Fibroblast of villous mesenchyme (primary cell): ENCODE measurements around the gene BMP10. TPM values are rescaled to one million over a fixed set of nuclear protein-coding genes. Genes with fewer than 3 reads are reported as not detected.
A peak's percentile ranks its signal among the peaks of the same experiment; 100 is the strongest.

Experiments
- DNase-seq: peaks from one replicate; pipeline ENCODE4 v3.0.0-alpha.2; 2010; ENCODE audit warnings: low read depth
- H3K4me3 ChIP-seq: 2 replicates; pipeline ENCODE4 v1.5.1; 2011; ENCODE audit warnings: low read depth, mild to moderate bottlenecking, low read length
- total RNA-seq: library from RNA; depleted of rRNA; stranded (reverse); fragments of >200 nt; gene quantifications from 2 replicates; pipeline ENCODE4 v1.2.3, GENCODE V29; 2012
- TF ChIP-seq, protein P1 (sequence below): IDR thresholded peaks from 2 replicates; pipeline ENCODE4 v1.5.1; 2012; ENCODE audit warnings: low read depth, mild to moderate bottlenecking, low read length; ENCODE audit not compliant: insufficient read depth

The BMP10 gene
- total RNA-seq, 1 donor: not detected

DNA sequence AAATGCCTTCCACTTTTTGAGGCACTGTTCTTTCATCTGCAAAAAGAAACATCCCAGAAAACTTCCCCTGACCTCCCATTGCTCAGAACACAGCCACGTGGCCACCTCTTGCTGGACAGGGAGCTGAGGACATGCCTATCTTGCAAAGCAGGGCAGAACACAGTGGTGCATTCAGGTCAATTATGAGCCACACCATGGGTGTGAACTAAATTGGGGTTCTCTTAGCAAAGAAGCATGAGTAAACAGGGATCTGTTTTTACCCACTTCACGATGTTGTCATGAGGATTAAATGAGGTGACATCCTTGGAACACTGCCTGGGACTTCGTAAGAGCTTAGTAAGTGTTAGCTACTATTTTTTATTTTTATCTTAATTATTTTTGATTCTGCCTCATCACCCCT, 25.1 kb downstream of the BMP10 start:
- H3K4me3 ChIP-seq: no peak overlapping the region
- TF ChIP-seq, protein P1, sequence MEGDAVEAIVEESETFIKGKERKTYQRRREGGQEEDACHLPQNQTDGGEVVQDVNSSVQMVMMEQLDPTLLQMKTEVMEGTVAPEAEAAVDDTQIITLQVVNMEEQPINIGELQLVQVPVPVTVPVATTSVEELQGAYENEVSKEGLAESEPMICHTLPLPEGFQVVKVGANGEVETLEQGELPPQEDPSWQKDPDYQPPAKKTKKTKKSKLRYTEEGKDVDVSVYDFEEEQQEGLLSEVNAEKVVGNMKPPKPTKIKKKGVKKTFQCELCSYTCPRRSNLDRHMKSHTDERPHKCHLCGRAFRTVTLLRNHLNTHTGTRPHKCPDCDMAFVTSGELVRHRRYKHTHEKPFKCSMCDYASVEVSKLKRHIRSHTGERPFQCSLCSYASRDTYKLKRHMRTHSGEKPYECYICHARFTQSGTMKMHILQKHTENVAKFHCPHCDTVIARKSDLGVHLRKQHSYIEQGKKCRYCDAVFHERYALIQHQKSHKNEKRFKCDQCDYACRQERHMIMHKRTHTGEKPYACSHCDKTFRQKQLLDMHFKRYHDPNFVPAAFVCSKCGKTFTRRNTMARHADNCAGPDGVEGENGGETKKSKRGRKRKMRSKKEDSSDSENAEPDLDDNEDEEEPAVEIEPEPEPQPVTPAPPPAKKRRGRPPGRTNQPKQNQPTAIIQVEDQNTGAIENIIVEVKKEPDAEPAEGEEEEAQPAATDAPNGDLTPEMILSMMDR: no peak
- DNase-seq: no peak

DNA sequence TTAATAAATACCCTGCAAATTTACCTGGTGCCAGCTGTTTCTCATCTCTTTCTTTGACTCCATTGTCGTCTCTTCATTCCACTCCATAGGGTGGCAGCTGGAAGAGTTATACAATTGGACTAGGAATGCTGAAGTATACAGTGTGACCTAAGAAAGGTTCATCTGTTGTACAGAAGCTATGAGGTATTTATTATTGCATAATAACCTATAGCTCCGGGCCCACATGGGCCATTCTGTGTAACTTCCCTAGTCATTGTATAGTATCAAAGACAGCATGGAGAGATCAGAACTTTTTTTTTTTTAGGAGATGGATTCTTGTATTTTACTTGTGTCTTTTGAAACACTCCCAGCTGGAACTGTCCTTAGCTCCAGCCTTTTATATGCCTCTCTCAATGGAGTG, 26.2 kb downstream of the BMP10 start:
- H3K4me3 ChIP-seq: no peak overlapping the region
- DNase-seq: no peak
- TF ChIP-seq, protein P1: no peak

DNA sequence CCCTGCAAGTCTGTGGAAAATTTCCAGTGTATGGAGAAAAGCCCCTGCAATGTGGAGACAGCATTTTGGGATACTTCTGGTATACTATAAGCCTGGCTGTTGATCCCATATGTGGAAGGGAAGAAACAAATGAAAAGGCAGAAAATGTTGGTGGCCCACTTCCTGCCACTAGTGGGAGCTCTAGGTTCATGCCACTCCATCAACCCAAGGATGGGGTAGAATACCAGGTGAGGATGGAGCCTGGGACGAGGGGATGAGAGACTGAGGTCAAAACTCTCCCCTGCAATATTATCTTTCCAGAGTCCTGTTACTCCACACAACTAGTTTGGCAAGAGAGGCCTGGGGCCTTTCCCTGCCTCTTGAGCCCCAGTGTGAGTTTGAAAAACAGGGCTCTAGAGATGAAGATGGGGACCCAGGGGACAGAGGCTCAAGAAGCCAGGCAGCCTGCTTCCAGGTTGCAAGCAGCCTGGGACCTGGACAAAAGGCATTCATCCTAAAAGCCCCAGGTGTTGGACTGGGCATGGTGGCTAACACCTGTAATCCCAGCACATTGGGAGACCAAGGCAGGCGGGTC, 31.9 kb downstream of the BMP10 start:
- TF ChIP-seq, protein P1: peak; percentile 74
- no peak for DNase-seq
- H3K4me3 ChIP-seq: no peak overlapping the region

DNA sequence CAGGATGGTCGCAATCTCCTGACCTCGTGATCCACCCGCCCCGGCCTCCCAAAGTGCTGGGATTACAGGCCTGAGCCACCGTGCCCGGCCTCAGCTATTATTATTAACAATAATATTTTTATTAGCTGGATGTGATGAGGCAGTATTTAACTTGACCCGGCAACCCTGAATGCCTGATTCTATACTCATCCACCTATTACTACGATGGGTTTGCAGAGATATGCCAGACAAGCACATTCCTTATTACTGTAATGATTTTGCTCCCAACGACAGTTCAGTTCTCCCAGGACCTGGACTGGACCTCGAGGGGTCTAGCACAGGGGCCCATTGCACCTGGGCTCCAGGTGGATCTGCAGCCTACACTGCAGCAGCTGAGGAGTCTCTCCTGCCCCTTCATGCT, 32.6 kb downstream of the BMP10 start:
- no peak overlapping the region for H3K4me3 ChIP-seq
- no peak for DNase-seq
- TF ChIP-seq, protein P1: no peak

DNA sequence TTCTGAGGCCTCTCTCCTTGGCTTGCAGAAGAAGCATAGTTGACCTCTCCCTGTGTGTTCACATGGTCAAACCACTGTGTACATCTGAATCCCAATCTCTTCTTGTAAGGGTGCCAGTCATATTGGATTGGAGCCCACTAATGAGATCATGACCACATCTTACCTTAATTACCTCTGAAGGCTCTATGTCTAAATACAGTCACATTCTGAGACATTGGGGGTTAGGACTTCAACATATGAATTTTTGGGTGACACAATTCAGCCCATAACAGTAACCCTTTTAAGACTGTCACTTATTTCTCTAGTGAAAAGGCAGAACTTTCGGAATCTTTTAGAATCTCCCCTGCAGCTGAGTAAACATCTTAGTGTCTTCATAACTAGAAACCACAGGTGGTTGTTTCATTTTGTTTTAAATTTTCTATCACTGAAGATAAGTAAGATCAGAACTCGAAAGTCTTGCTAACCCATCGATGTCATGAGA, 33.3 kb downstream of the BMP10 start:
- no peak for DNase-seq
- no peak overlapping the region for H3K4me3 ChIP-seq

DNA sequence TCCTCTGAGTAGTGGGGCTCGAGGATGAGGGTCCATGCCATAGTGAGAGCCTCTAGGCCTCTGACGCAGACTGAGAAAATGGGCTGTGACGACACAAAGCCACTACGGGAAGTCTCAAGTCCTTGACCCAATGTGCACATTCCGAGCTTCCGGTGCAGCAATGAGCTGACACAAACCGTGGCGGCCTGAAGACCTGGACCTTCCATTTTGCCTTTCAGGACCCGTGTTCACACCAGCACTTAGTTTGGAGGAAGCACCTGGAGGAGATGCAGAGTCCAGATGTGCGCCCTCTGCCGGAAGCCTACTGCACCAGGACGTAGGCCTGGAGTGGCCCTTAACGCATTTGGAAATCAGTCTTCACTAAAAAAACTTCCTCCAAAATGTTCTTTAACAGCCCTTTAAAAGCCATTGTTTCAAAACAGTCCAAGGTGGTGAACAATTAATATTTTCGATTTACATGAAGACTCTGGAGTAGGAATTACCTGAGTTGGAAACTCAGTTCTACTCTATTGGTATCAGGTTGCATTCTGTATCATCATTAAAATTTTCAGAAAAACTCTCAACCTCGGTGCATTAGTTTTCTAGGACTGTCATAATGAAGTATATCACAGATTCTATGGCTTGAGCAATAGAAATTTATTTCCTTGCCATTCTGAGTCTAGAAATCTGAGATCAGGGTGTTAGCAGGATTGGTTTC, 33.9 kb downstream of the BMP10 start:
- TF ChIP-seq, protein P1: peak; percentile 67
- H3K4me3 ChIP-seq: no peak overlapping the region
- DNase-seq: peak; percentile 61

More for the DNA sequence above, 33.3 kb downstream of the BMP10 start:
- TF ChIP-seq, protein P1: no peak
